Cerebellar cortex (tissue), 1 donor: ENCODE data around the gene LASP1.
A peak's percentile ranks its signal among the peaks of the same experiment; 100 is the strongest.
"Not testable (repeated sequence)": the region's sequence is repeated elsewhere in the genome, so short reads cannot be mapped to it uniquely, and the experiment has no call there.

Experiments used
- DNase-seq: peaks from one replicate; pipeline ENCODE4 v3.0.0-alpha.2; 2015; ENCODE audit warnings: low spot score

The LASP1 gene

DNA sequence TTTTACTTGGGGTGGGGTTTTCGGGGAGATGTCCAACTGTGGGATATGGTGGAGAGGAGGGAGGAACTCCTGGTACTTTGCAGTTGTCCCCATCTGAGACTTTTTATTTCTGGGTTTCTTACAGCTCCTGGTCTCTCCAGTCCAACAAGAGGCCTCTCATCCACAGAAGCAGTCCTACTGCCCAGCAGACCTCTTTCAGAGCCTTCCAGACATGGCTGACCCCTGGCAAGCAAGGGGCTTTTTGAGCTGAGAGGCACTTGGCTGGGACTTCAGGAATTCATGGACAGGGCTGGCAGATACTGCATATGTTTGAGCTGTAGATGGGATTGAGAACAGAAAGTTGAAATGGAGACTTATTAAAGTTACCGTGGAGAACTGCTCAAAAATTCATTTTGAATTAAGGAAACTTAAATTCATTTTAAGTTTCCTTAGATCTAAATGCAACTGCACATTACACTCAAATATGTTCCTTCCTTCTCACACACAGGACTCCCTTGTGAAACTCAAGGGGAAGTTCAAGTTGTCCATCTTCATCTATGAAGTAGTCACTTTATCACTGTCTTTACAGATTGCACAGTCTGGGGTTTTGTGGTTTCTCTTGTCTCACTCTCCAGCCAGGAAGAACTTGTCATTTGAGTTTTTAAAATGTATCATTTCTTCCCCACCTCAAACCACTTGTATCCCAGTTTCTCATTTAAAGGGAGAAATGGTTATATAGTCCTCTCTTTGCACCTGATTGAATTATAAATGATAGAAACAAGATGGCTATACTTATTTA lies 56.6 kb downstream of the LASP1 start:
- DNase-seq, result peak; percentile 39

DNA sequence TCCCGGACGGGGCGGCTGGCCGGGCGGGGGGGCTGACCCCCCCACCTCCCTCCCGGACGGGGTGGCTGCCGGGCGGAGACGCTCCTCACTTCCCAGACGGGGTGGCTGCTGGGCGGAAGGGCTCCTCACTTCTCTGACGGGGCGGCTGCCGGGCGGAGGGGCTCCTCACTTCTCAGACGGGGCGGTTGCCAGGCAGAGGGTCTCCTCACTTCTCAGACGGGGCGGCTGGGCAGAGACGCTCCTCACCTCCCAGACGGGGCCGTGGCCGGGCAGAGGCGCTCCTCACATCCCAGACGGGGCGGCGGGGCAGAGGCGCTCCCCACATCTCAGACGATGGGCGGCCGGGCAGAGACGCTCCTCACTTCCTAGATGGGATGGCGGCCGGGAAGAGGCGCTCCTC lies 60.9 kb downstream of the LASP1 start:
- not testable (repeated sequence) for DNase-seq

DNA sequence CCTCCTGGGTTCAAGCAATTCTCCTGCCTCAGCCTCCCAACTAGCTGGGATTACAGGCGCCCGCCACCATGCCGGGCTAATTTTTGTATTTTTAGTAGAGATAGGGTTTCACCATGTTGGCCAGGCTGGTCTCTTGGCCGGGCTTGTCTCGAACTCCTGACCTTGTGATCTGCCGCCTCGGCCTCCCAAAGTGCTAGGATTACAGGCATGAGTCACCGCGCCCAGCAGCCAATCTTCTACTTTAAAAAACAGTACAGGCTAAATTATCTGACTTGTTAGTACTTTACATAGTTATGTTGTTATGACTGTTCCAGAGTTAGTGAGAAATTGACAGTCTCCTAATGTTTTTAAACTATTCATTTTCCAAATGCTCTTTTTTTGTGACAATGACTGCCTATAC lies 64.1 kb downstream of the LASP1 start:
- not testable (repeated sequence) for DNase-seq

DNA sequence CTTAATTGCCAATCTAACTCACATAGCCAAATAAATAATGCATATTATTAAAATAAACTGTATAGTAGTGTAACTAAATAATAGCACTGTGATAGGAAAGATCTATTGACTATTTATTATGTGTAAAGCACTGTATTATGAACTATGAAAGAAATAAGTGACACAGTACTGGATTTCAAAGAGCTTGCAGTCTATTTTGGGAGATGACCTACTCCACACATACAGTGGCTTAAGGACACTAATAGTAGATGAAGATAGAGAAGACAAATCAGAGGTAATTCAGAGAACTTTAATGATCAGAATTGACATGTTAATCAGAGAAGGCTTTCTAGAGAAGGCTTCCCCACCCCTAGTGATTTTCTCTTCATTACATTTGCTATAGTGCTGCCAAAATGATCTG lies 70.1 kb downstream of the LASP1 start:
- DNase-seq, result no peak

DNA sequence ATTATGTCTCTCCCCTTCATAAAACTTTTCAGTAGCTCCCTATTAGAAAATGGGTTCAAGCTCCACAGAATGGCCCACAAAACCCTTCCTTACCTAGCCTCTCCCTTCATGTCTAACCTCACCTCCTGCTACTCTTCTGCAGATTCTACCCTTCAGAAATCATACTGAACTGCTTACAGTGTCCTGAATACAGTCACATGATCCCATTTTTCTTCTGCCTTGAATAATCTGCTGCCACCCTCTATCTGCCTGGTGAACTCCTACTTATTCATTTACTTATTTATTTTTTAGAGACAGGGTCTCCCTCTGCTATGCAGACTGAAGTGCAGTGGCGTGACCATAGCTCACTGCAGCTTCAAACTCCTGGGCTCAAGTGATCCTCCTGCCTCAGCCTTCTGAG lies 70.5 kb downstream of the LASP1 start:
- no peak for DNase-seq

DNA sequence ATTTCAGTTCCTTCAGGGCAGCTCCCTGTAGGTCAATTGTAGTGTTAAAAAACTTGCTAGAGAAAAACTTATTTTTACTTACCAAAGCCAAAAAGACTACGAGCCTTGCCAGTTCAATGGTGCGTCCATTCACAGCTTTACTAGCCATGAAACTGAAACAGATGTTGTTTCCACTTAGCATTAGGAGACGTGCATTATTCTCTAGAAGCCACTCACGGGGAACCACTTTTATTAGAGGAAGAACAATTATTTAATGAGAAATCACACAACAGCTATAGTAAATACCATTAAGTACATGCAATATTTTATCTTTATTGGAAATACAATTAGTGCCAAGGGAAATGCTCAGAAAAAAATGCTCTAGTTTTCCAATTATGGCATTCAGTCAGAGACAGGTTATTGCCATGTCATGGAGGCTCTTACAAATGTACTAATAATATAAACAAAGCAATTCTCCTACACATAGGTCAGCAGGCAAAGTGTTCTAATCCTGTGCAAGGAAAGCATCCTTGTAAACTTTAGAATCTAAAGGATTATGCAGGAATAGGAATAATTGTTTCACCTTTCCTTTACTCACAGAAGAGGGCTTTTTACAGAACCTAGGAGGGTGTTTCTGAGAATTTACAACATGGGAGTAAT lies 73.0 kb downstream of the LASP1 start:
- no peak for DNase-seq

DNA sequence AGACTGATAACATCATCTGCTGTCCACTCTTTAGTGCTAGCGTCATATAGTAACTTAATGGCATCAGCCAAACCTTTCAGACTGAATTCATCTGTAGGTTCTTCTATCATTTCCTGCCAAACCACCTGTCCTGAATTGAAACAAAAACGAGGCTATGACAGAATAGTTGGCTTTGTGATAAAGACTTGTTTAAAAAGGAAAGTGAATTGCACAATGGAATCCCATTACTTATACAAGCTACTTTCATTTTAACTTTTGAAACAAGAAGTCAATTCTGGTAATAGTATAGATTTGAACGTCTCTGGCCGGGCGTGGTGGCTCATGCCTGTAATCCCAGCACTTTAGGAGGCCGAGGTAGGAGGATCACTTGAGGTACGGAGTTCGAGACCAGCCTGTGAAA lies 73.7 kb downstream of the LASP1 start:
- DNase-seq, result no peak

DNA sequence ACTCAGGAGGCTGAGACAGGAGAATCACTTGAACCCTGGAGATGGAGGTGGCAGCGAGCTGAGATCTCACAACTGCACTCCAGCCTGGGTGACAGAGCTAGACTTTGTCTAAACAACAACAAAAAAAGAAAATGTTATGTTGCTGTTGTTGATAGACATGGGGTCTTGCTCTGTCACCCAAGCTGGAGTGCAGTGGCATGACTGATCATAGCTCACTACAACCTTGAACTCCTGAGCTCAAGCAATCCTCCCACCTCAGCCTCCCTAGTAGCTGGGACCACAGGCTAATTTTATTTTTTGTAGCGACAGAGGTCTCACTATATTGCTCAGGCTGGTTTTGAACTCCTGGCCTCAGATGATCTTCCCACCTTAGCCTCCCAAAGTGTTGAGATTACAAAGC lies 77.3 kb downstream of the LASP1 start:
- no peak for DNase-seq

DNA sequence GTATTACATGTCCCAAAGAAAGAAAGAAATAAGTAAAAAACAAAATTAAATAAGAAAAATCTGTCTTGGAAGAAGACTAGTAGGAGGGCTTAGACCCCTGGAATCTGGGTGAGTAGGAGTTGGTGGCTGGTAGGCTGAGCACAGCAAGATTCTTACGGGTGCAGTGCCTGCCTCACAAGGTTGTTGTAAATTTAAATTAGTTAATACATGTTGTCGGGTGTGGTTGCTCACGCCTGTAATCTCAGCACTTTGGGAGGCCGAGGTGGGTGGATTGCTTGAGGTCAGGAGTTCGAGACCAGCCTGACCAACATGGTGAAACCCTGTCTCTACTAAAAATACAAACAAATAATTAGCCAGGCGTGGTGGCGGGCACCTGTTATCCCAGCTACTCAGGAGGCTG lies 83.9 kb downstream of the LASP1 start:
- not testable (repeated sequence) for DNase-seq

DNA sequence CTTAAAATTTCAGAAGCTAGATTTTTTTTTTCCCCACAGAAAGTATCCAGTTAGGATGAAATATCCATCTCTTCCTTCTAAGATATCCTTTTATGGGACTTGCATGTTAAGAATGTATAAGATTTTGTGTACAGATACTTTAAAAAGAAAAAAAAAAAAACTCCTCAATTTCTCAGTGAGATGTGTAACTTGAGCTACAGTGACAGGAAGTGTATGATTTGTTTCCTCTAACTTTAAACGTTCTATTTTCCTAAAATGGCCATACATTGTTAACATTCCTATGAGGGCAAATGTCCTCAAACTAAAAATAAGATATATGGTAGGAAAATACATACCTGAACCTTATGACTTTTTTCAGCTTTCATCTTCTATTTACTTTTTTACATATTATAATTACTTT lies 88.5 kb downstream of the LASP1 start:
- DNase-seq, result no peak

DNA sequence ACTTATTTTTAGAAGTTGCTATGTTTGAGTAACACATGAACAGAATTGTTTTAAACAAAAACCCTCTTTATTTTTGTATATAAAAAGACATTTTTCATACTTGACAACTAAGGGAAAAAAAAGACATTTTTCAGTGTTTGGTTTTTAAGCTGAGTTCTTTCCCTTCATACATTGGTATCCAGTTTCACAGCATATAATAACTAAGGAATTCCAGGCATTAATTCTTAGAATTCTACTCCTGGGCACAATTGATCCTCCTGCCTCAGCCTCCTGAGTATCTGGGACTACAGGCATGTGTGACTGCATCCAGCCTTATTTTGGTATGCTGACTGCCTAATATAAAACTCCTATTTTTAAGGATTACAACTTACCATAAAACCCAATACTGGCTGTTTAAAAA lies 88.9 kb downstream of the LASP1 start:
- DNase-seq, result no peak

DNA sequence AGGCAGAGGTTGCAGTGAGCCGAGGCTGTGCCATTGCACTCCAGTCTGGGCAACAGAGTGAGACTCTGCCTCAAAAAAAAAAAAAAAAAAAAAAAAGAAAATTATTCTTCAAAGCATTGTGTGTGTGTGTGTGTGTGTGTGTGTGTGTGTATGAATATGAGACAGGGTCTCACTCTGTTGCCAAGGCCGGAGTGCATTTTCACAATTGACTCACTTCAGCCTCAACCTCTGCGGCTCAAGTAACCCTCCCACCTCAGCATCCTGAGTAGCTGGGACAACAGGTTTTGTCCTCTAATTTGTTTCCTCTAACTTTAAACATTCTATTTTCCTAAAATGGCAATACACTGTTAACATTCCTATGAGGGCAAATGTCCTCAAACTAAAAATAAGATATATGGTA lies 89.7 kb downstream of the LASP1 start:
- DNase-seq, result no peak

DNA sequence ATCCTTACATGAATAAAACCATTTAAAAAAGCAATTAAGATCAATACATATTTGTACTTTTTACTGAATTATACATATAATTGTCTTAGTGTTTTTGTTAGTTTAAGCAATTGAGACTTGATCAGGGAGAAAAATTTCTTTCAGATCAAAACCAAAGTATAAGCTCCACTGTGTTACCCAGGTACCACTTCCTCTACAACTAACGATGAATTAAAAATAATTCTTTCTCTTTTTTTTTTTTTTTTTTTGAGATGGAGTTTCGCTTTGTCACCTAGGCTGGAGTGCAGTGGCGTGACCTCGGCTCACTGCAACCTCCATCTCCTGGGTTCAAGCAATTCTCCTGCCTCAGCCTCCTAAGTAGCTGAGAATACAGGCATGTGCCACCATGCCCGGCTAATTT lies 90.5 kb downstream of the LASP1 start:
- no peak for DNase-seq

DNA sequence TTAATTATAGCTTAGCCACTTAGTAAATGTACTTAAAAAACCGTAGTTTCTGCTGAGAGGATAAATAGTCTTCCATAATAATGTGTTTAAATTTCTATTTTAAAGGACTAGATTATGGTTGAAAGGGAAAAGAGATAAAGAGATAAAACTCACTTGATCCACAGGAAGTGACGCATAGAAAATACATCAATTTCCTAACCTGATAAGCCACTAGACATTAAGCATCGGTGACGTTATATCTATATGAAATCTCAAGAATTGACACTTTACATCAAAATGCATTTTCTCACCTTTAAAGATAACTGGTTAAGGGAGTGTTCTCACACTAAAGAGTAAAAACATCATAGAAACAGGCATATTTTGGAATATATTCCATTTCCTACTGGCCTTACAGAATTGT lies 91.6 kb downstream of the LASP1 start:
- DNase-seq, result no peak

DNA sequence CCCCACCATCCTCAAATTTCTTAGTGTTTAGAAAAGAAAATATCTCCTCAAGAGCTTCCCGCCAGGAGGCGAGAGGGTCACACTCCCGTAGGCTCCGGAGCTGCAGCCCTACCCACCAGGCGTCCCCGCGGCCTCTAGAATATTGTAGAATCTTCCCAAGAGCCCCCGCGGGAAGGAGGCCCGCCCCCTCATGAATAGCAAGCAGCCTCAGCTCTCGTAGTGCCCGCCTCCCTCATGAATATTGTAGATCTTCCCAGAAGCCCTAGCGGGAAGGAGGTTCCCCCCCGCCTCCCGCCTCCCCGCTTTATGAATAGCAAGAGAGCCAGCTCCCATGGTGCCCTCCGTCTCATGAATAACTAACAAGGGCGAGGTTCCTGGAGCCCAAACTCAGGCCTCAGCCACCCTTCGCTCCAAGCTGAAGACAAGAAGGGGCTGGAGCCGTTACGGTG lies 97.5 kb downstream of the LASP1 start, which contains the start of gene FBXO47:
Gene FBXO47 (minus strand): TSS at position 114 of the 449 bp plus-strand sequence. CDS start 4,378 bp downstream, outside the sequence.
- peak; percentile 93 for DNase-seq

DNA sequence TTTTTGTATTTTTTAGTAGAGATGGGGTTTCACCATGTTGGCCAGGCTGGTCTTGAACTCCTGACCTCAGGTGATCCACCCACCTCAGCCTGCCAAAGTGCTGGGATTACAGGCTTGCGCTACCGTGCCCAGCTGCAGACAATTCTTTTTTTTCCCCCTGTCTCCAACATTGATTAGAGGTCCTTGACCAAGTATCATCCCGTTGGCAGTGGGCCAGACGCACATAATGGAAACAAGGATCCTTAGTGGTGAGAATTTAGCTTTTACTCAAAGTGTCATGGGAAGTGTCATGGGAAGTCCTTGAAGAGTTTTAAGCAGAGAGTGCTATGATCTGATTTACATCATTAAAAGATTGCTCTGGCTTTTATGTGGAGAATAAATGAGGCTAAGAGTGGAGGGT lies 99.4 kb downstream of the LASP1 start:
- DNase-seq, result no peak

DNA sequence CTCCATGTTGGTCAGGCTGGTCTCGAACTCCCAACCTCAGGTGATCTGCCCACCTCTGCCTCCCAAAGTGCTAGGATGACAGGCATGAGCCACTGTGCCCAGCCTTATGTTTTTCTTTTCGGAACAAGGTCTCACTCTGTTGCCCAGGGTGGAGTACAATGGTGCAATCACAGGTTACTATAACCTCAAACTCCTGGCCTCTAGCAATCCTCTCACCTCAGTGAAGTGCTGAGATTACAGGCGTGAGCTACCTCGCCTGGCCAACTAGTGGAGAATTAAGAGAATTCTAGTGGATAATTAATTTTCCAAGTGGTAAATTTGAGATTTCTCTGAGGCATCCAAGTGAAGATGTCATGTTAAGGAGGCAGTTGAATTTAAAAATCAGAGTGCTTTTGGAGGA lies 100.3 kb downstream of the LASP1 start:
- no peak for DNase-seq

DNA sequence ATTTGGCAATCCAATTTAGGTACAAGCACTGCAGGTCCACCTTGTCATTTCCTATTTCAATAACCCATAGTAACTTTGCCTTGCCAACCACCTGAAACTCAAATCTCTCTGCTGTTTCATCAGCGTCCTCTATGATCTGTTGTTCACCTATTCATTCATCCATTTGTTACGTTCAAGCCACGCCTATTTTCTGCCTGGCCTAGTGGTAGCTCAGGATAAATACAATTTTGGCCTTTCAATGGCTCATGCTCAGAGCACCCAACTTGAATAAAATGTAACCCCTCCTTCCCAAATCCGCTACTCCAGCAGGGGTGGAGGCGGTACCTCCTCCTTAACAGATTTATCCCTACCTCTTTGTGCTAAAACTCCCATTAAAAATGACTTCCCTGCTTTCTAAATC lies 100.9 kb downstream of the LASP1 start:
- DNase-seq, result no peak
